Esophagus muscularis mucosa (tissue), 4 donors: Measurements from ENCODE around the gene ZBTB4. TPM values are rescaled to one million over a fixed set of nuclear protein-coding genes. Genes with fewer than 3 reads are reported as not detected.

Source experiments
- DNase-seq: peaks from one replicate; pipeline ENCODE4 v3.0.0-alpha.2; 2017; ENCODE audit errors: extremely low spot score
- H3K27ac ChIP-seq, 4 donors: fragments of 200-600 bp; sonication (generic); replicated peaks in 1 of 4; 1 replicate in 3 of 4; 2 replicates in 1 of 4; pipeline ENCODE4 v1.5.1; 2016 to 2019; ENCODE audit warnings: mild to moderate bottlenecking in 1 of 4
- H3K27me3 ChIP-seq, 4 donors: fragments of 200-600 bp; sonication (generic); one replicate each; pipeline versions ENCODE4 v1.5.1 to v1.6.0; 2016 to 2019
- H3K36me3 ChIP-seq, 4 donors: fragments of 200-600 bp; sonication (generic); one replicate each; pipeline ENCODE4 v1.5.1; 2016 to 2019
- H3K4me1 ChIP-seq, 4 donors: fragments of 200-600 bp; sonication (generic); one replicate each; pipeline ENCODE4 v1.5.1; 2016 to 2019
- H3K4me3 ChIP-seq, 4 donors: fragments of 200-600 bp; sonication (generic); 1 replicate in 2 of 4; 2 replicates in 2 of 4; pipeline ENCODE4 v1.5.1; 2016 to 2019; ENCODE audit warnings: mild to moderate bottlenecking in 4 of 4, moderate library complexity in 1 of 4
- H3K9me3 ChIP-seq, 4 donors: fragments of 200-600 bp; sonication (generic); 1 replicate in 3 of 4; 2 replicates in 1 of 4; pipeline ENCODE4 v1.5.1; 2016 to 2019
- EP300 ChIP-seq: sonication (generic); formaldehyde crosslinking; IDR thresholded peaks from one replicate; pipeline ENCODE4 v1.6.1; 2017; ENCODE audit warnings: antibody characterized with exemption
- POLR2A ChIP-seq: fragments of 450-650 bp; IDR thresholded peaks from one replicate; pipeline ENCODE4 v1.6.1; 2017; ENCODE audit warnings: antibody characterized with exemption, moderate library complexity, mild to moderate bottlenecking, low read depth
- POLR2AphosphoS5 ChIP-seq, 2 donors: sonication (generic); formaldehyde crosslinking; IDR thresholded peaks; one replicate each; pipeline ENCODE4 v1.6.1; 2017; ENCODE audit warnings: antibody characterized with exemption in 2 of 2
- WGBS: methylation state at CpG from one replicate; pipeline ENCODE4 v1.1.5; 2018; 5-methylcytosine and 5-hydroxymethylcytosine counted together
- intact Hi-C: fragments of 100-400 bp; cut with DNase I; formaldehyde crosslinking; loops from one replicate; pipeline ENCODE4 v1.15.1; 2023
- total RNA-seq, 4 donors: library from RNA; depleted of rRNA; stranded (reverse); fragments of >200 nt; gene quantifications; one replicate each; pipeline versions ENCODE4 v1.1.0 to v1.2.1, GENCODE V29; 2016
- TF ChIP-seq, protein P1 (sequence below), 3 experiments: fragments of 200-600 bp in 2 of 3; fragments of 450-650 bp in 1 of 3; sonication (generic) in 2 of 3; IDR thresholded peaks; one replicate each; pipeline ENCODE4 v1.5.1; 2017 to 2019; ENCODE audit warnings: antibody characterized with exemption in 3 of 3, mild to moderate bottlenecking in 2 of 3, moderate library complexity in 1 of 3

Gene ZBTB4
- total RNA-seq, 4 donors from 2014 or later: 57.5 to 113 (median 87.7) TPM

DNA sequence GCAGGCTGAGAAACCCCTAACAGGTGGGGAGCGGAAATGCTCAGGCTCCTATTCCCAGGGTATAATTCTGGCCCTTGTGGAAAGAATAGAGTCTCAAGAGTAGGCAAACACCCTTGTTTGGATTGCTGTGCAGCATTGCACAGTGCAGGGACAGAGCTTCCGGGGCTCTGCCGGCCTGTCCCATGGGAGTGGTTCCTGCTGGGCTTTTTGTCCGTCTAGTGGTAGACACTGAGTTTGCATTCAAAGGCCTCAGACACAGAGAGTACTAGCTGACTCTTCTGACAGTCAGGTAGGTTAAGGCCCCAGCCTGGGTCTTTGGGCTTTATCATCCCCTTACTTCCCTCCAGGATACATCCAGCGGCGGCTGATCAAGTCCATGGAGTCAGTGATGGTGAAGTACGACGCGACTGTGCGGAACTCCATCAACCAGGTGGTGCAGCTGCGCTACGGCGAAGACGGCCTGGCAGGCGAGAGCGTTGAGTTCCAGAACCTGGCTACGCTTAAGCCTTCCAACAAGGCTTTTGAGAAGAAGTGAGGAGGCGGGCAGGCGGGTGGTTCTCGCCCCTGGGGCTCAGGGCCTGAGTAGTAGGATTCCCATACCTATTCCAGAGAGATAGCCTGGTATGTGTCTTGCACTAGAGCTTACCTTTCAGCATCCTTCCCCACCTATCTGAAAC lies 22.9 kb upstream of the ZBTB4 start:
- intact Hi-C loops: no loop called here
- Histone ChIP-seq H3K4me3 (no peak overlapping the region), H3K4me1 (peaks cover 0 to 1% (median 0%) of the 10 kb centered on the region in 4 donors), H3K27me3 (no peaks in the 10 kb centered on the region), H3K36me3 (peaks cover 72 to 100% (median 97%) of the 10 kb centered on the region in 4 donors), H3K9me3 (no peaks in the 10 kb centered on the region), H3K27ac (no peak overlapping the region)
- TF ChIP-seq POLR2AphosphoS5 (IDR thresholded peaks at IDR 0.05): no peak
- TF ChIP-seq EP300: no peak
- TF ChIP-seq POLR2A: no peak
- no peak for DNase-seq
- WGBS: 89% methylated on average over 20 of the region's 20 CpGs

DNA sequence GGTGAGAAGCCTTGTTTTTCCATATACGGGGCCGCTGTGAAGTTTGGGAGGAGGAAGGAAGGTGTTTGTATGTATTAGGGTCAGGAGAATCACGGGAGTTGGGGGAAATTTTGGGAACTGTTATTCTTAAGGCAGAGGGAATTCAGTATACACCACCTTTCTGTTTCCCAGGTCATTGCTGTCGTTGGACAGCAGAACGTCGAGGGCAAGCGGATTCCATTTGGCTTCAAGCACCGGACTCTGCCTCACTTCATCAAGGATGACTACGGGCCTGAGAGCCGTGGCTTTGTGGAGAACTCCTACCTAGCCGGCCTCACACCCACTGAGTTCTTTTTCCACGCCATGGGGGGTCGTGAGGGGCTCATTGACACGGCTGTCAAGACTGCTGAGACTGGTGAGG lies 22.3 kb upstream of the ZBTB4 start:
- H3K36me3 ChIP-seq: peaks cover 74 to 100% (median 97%) of the 10 kb centered on the region in 4 donors
- WGBS: 74% methylated on average over 11 of the region's 14 CpGs
- no peak overlapping the region for H3K4me3 ChIP-seq
- no peaks in the 10 kb centered on the region for H3K9me3 ChIP-seq
- H3K4me1 ChIP-seq: peaks cover 0 to 7% (median 0%) of the 10 kb centered on the region in 4 donors
- DNase-seq: no peak
- H3K27me3 ChIP-seq: no peaks in the 10 kb centered on the region
- TF ChIP-seq POLR2A: no peak
- no peak for TF ChIP-seq POLR2AphosphoS5 (IDR thresholded peaks at IDR 0.05)
- TF ChIP-seq, protein P1, sequence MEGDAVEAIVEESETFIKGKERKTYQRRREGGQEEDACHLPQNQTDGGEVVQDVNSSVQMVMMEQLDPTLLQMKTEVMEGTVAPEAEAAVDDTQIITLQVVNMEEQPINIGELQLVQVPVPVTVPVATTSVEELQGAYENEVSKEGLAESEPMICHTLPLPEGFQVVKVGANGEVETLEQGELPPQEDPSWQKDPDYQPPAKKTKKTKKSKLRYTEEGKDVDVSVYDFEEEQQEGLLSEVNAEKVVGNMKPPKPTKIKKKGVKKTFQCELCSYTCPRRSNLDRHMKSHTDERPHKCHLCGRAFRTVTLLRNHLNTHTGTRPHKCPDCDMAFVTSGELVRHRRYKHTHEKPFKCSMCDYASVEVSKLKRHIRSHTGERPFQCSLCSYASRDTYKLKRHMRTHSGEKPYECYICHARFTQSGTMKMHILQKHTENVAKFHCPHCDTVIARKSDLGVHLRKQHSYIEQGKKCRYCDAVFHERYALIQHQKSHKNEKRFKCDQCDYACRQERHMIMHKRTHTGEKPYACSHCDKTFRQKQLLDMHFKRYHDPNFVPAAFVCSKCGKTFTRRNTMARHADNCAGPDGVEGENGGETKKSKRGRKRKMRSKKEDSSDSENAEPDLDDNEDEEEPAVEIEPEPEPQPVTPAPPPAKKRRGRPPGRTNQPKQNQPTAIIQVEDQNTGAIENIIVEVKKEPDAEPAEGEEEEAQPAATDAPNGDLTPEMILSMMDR (IDR thresholded peaks at IDR 0.05): no peak
- TF ChIP-seq EP300: no peak
- H3K27ac ChIP-seq: no peak overlapping the region
- intact Hi-C loops: no loop called here

DNA sequence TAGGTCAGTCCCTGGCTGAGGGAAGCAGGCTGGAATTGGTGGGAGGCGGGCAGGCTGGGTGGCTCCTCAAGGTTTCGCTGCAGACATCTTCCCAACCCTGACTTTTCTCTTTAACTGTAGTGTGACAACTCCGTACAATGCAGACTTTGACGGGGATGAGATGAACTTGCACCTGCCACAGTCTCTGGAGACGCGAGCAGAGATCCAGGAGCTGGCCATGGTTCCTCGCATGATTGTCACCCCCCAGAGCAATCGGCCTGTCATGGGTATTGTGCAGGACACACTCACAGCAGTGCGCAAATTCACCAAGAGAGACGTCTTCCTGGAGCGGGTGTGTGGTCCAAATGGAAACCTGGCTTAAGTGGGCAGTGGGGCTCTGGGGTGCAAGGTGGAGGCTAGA lies 19.7 kb upstream of the ZBTB4 start:
- intact Hi-C loops: no loop called here
- H3K4me1 ChIP-seq: peaks cover 0 to 9% (median 4%) of the 10 kb centered on the region in 4 donors
- no peak overlapping the region for H3K27ac ChIP-seq
- no peaks in the 10 kb centered on the region for H3K9me3 ChIP-seq
- peaks cover 64 to 86% (median 85%) of the 10 kb centered on the region in 4 donors for H3K36me3 ChIP-seq
- TF ChIP-seq POLR2A: no peak
- no peak for TF ChIP-seq EP300
- TF ChIP-seq, protein P1 (IDR thresholded peaks at IDR 0.05): no peak
- no peak for TF ChIP-seq POLR2AphosphoS5 (IDR thresholded peaks at IDR 0.05)
- no peak overlapping the region for H3K4me3 ChIP-seq
- H3K27me3 ChIP-seq: no peaks in the 10 kb centered on the region
- no peak for DNase-seq
- WGBS: 84% methylated on average over 9 of the region's 11 CpGs

DNA sequence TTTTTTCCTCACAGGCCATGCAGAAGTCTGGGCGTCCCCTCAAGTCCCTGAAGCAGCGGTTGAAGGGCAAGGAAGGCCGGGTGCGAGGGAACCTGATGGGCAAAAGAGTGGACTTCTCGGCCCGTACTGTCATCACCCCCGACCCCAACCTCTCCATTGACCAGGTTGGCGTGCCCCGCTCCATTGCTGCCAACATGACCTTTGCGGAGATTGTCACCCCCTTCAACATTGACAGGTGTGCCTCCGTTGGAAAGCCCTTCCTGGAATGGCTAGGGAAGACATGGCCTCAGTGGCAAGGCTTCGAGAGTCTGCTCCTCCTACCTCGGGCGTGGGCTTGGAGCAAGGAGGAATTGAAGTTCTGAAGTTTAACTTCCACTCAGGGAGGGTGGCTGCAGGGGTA lies 18.2 kb upstream of the ZBTB4 start:
- Histone ChIP-seq H3K27ac (no peak overlapping the region), H3K27me3 (no peaks in the 10 kb centered on the region), H3K9me3 (no peaks in the 10 kb centered on the region), H3K4me1 (peaks cover 6 to 10% (median 8%) of the 10 kb centered on the region in 4 donors), H3K36me3 (peaks cover 49 to 71% (median 70%) of the 10 kb centered on the region in 4 donors), H3K4me3 (no peak overlapping the region)
- TF ChIP-seq, protein P1 (IDR thresholded peaks at IDR 0.05): no peak
- TF ChIP-seq POLR2A: no peak
- TF ChIP-seq EP300: no peak
- TF ChIP-seq POLR2AphosphoS5 (IDR thresholded peaks at IDR 0.05): no peak
- no peak for DNase-seq
- intact Hi-C loops: no loop called here
- 93% methylated on average over 8 of the region's 14 CpGs for WGBS

DNA sequence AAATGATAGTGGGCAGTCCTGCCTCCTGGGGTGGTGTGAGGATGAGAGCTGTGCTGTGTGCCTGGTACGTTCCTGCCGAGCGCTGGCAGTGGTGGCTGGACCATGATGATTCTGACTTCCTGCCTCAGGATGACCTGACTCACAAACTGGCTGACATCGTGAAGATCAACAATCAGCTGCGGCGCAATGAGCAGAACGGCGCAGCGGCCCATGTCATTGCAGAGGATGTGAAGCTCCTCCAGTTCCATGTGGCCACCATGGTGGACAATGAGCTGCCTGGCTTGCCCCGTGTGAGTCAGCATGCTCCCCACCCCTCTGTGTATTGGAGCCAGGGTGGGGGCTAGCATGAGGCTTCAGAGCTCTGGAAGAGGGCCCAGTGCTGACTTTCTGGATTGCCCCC lies 17.8 kb upstream of the ZBTB4 start:
- intact Hi-C loops: no loop called here

More for the DNA sequence above, 17.8 kb upstream of the ZBTB4 start:
- Histone ChIP-seq H3K36me3 (peaks cover 45 to 68% (median 66%) of the 10 kb centered on the region in 4 donors), H3K9me3 (no peaks in the 10 kb centered on the region), H3K27ac (peak overlapping the region in 1 of 4 donors; percentile 41), H3K4me3 (no peak overlapping the region), H3K27me3 (no peaks in the 10 kb centered on the region), H3K4me1 (peaks cover 6 to 10% (median 9%) of the 10 kb centered on the region in 4 donors)
- no peak for DNase-seq
- TF ChIP-seq POLR2AphosphoS5 (IDR thresholded peaks at IDR 0.05) (peak in 1 of 2 donors; percentile 15), POLR2A (no peak)
- 75% methylated on average over 5 of the region's 10 CpGs for WGBS
